ENCODE measurements around the gene LYRM9. TPM values are rescaled to one million over a fixed set of nuclear protein-coding genes. Genes with fewer than 3 reads are reported as not detected.

The LYRM9 gene
- total and polyA plus RNA-seq, 9 of the 15 experiments (the other 6 are each of a cell fraction or from before 2014, with no cell fraction given), result 0.98 to 4.7 (median 1.8) TPM

- no TSS peak for BruUV-seq (replicated peaks)
- no peaks in the 10 kb centered on the region for H3K36me3 ChIP-seq (ENCODE audit: control insufficient read depth, insufficient read depth, low read length)
- no peak overlapping the region for H2AFZ ChIP-seq (ENCODE audit: low read depth, low read length)
- ChIA-PET CTCF (ENCODE audit: low intra/inter-chr PET ratio) (no interaction called here), POLR2A (no interaction called here)
- H3K27ac ChIP-seq (ENCODE audit: extremely low read depth, low read depth, low read length), result no peak overlapping the region
- H3K4me2 ChIP-seq (ENCODE audit: insufficient read depth, low read length), result no peak overlapping the region
- no peak overlapping the region for H3K4me3 ChIP-seq
- H3K9me1 ChIP-seq (ENCODE audit: control insufficient read depth, insufficient read depth, low read length), result no peaks in the 10 kb centered on the region
- no peaks in the 10 kb centered on the region for H3K79me2 ChIP-seq (ENCODE audit: control insufficient read depth, insufficient read depth, low read length)
- H4K20me1 ChIP-seq (replicated peaks; ENCODE audit: control insufficient read depth, insufficient read depth, low read length), result no peaks in the 10 kb centered on the region
- 79% methylated on average over 1 of the region's 1 CpG for WGBS (ENCODE audit: insufficient coverage, low coverage, missing lambda C conversion rate)
- in situ Hi-C loops (cut with MboI) (no loop called here), intact Hi-C loops (cut with micrococcal nuclease) (no loop called here)
- H3K9me3 ChIP-seq (replicated peaks; ENCODE audit: control insufficient read depth, insufficient read depth, low read depth, low read length), result no peaks in the 10 kb centered on the region
- no peaks in the 10 kb centered on the region for H3K27me3 ChIP-seq (ENCODE audit: control insufficient read depth in 2 of 2, insufficient read depth in 2 of 2, low read length in 2 of 2)
- DNase-seq (ENCODE audit: extremely low read depth in 1 of 4, low spot score in 3 of 4) (no peak), ATAC-seq (no peak), FAIRE-seq (no peak)
- H3K9ac ChIP-seq (ENCODE audit: insufficient read depth in 1 of 2, low read depth in 2 of 2, low read length in 2 of 2), result no peak overlapping the region
- H3K4me1 ChIP-seq (replicated peaks in 1 of 2; ENCODE audit: control insufficient read depth in 2 of 2, insufficient read depth in 2 of 2, low read length in 2 of 2), result peaks cover 4 to 33% of the 10 kb centered on the region in 2 experiments
- TF ChIP-seq PHB2 (IDR thresholded peaks at IDR 0.05; ENCODE audit: low read depth) (no peak), NFATC3 (IDR thresholded peaks at IDR 0.05) (no peak), MXI1 (IDR thresholded peaks at IDR 0.05; ENCODE audit: low read depth, low read length) (no peak), SPI1 (IDR thresholded peaks at IDR 0.05; ENCODE audit: borderline replicate concordance, low read depth, low read length) (no peak), FOXO4 (CRISPR knock-in tag; IDR thresholded peaks at IDR 0.05) (no peak), BCLAF1 (IDR thresholded peaks at IDR 0.05; ENCODE audit: borderline replicate concordance in 1 of 2, control insufficient read depth in 1 of 2, low read depth in 2 of 2, low read length in 1 of 2) (no peak), ZNF24 (IDR thresholded peaks at IDR 0.05) (no peak), ZNF384 (IDR thresholded peaks at IDR 0.05; ENCODE audit: low read depth, low read length) (no peak), THRAP3 (IDR thresholded peaks at IDR 0.05; ENCODE audit: borderline replicate concordance) (no peak), TAF9B (IDR thresholded peaks at IDR 0.05; ENCODE audit: partially characterized antibody) (no peak), POLR2AphosphoS2 (IDR thresholded peaks at IDR 0.05; ENCODE audit: low read length) (no peak), ESRRB (CRISPR knock-in tag; IDR thresholded peaks at IDR 0.05; ENCODE audit: borderline replicate concordance) (no peak), U2AF1 (optimal IDR thresholded peaks at IDR 0.05; ENCODE audit: low read depth, low read length) (no peak), SAFB (IDR thresholded peaks at IDR 0.05; ENCODE audit: borderline replicate concordance, low read depth, low read length) (no peak)
- TF ChIP-seq, protein P1, sequence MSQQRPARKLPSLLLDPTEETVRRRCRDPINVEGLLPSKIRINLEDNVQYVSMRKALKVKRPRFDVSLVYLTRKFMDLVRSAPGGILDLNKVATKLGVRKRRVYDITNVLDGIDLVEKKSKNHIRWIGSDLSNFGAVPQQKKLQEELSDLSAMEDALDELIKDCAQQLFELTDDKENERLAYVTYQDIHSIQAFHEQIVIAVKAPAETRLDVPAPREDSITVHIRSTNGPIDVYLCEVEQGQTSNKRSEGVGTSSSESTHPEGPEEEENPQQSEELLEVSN (IDR thresholded peaks at IDR 0.05; ENCODE audit: borderline replicate concordance in 1 of 2, extremely low read depth in 1 of 2, insufficient read depth in 1 of 2, insufficient read length in 1 of 2, low read depth in 1 of 2, low read length in 1 of 2, poor library complexity in 1 of 2, severe bottlenecking in 1 of 2), result no peak
- TF ChIP-seq, protein P2, sequence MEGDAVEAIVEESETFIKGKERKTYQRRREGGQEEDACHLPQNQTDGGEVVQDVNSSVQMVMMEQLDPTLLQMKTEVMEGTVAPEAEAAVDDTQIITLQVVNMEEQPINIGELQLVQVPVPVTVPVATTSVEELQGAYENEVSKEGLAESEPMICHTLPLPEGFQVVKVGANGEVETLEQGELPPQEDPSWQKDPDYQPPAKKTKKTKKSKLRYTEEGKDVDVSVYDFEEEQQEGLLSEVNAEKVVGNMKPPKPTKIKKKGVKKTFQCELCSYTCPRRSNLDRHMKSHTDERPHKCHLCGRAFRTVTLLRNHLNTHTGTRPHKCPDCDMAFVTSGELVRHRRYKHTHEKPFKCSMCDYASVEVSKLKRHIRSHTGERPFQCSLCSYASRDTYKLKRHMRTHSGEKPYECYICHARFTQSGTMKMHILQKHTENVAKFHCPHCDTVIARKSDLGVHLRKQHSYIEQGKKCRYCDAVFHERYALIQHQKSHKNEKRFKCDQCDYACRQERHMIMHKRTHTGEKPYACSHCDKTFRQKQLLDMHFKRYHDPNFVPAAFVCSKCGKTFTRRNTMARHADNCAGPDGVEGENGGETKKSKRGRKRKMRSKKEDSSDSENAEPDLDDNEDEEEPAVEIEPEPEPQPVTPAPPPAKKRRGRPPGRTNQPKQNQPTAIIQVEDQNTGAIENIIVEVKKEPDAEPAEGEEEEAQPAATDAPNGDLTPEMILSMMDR (IDR thresholded peaks at IDR 0.05 in 2 of 3, conservative IDR thresholded peaks at IDR 0.05 in 1 of 3; ENCODE audit: insufficient read depth in 2 of 3, low read depth in 1 of 3, low read length in 3 of 3), result no peak
Measured at GRCh38 chr17:27904114-27904513, 10.9 kb upstream of the LYRM9 start.

Data from K562 (cell line).